Testis (tissue), 3 donors: ENCODE results near the gene CALD1. TPM values are rescaled to one million over a fixed set of nuclear protein-coding genes. Genes with fewer than 3 reads are reported as not detected.

Experiments used
- DNase-seq: peaks from one replicate; pipeline ENCODE4 v3.0.0-alpha.2; 2019
- H3K27ac ChIP-seq, 2 donors: fragments of 200-600 bp; sonication (generic); one replicate each; pipeline ENCODE4 v1.5.1; 2019
- H3K27me3 ChIP-seq: fragments of 200-600 bp; sonication (generic); one replicate; pipeline ENCODE4 v1.5.1; 2019
- H3K36me3 ChIP-seq: fragments of 200-600 bp; sonication (generic); one replicate; pipeline ENCODE4 v1.5.1; 2017; ENCODE audit warnings: low read depth; ENCODE audit errors: missing control alignments
- H3K4me1 ChIP-seq: fragments of 200-600 bp; sonication (generic); one replicate; pipeline ENCODE4 v1.5.1; 2019
- H3K4me3 ChIP-seq, 2 donors: fragments of 200-600 bp; sonication (generic); one replicate each; pipeline ENCODE4 v1.5.1; 2017 to 2019
- H3K9me3 ChIP-seq: fragments of 200-600 bp; sonication (generic); one replicate; pipeline ENCODE4 v1.5.1; 2017
- CTCF ChIP-seq, 3 experiments: fragments of 450-650 bp in 2 of 3; fragments of 200-600 bp in 1 of 3; sonication (generic) in 1 of 3; IDR thresholded peaks; one replicate each; pipeline ENCODE4 v1.5.1; 2016 to 2019; ENCODE audit warnings: antibody characterized with exemption in 3 of 3, mild to moderate bottlenecking in 2 of 3, moderate library complexity in 1 of 3
- POLR2A ChIP-seq: fragments of 450-650 bp; IDR thresholded peaks from one replicate; pipeline ENCODE4 v1.6.1; 2017; ENCODE audit warnings: antibody characterized with exemption, mild to moderate bottlenecking, moderate library complexity
- WGBS, 2 donors: methylation state at CpG; one replicate each; pipeline ENCODE4 v1.1.5; 2018; 5-methylcytosine and 5-hydroxymethylcytosine counted together
- intact Hi-C: fragments of 100-400 bp; cut with DNase I; formaldehyde crosslinking; loops from one replicate; pipeline ENCODE4 v1.15.1; 2023; ENCODE audit warnings: low total_unique reads
- polyA plus RNA-seq: library from polyadenylated mRNA; stranded (reverse); fragments of 350-450 nt; fragmentation: Illumina TruSeq; extraction: RNeasy Lipid Tissue Mini Kit (QIAGEN cat#74804); gene quantifications from one replicate; pipeline ENCODE4 v1.2.3, GENCODE V29; 2014; ENCODE audit warnings: low read depth, low replicate concordance; ENCODE audit not compliant: insufficient read depth
- total RNA-seq, 2 donors: library from RNA; depleted of rRNA; stranded (reverse); fragments of >200 nt; gene quantifications; one replicate each; pipeline ENCODE4 v1.2.3, GENCODE V29; 2016

CALD1 gene
- total and polyA plus RNA-seq, 3 donors from 2014 or later: 103 to 153 (median 135) TPM

DNA sequence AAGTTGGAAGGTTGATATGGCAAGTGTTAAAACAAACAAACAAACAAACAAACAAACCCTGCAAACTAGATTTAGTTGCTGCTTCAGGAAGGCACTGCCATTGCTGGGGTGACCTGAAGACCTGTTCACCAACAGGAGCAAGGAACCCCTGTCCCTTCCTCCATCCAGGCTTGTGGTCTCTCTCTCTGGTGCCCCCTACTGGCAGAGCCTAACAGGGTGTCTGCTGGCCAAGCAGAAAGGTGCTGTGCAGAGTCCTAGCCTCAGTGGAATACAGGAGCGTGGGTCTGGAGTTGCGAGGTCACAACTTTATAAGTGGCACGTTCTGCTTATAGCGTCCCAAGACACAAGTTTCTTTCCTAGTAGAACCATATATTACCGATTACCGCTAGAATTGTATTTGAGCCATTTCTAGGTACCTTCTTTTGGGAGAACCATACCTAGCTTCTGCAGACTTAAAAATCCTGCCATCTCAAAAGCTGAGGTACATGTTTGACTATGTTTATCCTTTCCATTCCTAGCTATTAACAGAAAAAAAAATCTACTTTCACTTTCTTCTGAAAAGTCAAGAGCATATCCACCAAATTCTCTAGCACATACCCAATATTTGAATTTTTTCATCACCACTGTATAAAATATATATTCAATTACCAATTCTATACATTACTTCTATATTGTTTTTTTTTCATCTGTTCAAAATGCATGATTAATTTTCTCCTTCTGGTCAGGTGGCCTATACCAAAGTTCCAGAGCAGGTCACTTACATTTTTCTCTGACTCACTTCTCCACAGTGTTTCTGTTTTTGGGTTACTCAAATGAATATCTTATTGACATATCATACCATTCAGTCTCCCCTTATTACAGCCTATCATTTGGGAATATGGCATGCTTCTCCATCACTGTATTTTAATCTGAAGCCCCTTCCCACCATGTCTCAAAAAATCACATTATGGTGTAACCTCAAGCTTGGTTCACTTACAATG, 29.1 kb upstream of the CALD1 start:
- intact Hi-C loops: no loop called here
- Histone ChIP-seq H3K9me3 (no peaks in the 10 kb centered on the region), H3K27ac (no peak overlapping the region), H3K27me3 (no peaks in the 10 kb centered on the region), H3K36me3 (no peaks in the 10 kb centered on the region), H3K4me3 (no peak overlapping the region), H3K4me1 (no peaks in the 10 kb centered on the region)
- TF ChIP-seq POLR2A (no peak), CTCF (IDR thresholded peaks at IDR 0.05) (peak; percentile 47 to 69 (median 63))
- 59 to 77% methylated on average over 6 of the region's 6 CpGs for WGBS, 2 donors
- DNase-seq: peak; percentile 78

- Histone ChIP-seq H3K4me1 (no peaks in the 10 kb centered on the region), H3K27me3 (no peaks in the 10 kb centered on the region), H3K4me3 (no peak overlapping the region), H3K36me3 (no peaks in the 10 kb centered on the region), H3K9me3 (no peaks in the 10 kb centered on the region), H3K27ac (no peak overlapping the region)
- no peak for TF ChIP-seq CTCF (IDR thresholded peaks at IDR 0.05)
- no peak for TF ChIP-seq POLR2A
- no peak for DNase-seq
- intact Hi-C loops: no loop called here
- 87 to 90% methylated on average over 6 of the region's 6 CpGs for WGBS, 2 donors
These were observed 27.3 kb upstream of the CALD1 start for GRCh38 chr7:134752006-134752760.

DNA sequence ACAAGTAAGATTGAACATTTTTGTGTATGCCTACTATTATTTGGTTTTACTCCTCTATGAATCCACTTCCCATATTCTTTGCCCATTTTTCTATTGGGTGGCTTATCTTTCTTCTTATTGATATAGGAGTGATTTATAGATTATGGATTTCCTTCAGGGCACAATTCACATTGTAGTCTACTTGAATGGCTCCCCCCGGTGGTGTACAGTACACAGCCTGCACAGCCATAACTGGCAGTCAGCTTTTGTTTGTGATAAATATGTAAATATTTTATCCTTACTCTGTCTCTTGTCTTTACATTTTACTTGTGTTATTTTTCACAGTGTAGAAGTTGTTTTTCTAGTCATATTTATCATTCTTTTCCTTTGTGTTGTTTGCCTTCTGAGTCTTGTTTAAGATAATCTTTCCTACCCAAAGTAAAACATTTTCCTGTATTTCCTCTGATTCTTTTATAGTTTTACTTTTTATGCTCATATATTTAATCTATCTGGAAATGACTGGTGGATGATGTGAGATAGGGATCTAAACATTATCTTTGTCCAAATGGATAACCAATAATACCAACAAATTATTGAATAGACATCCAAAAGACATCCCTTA, 23.9 kb upstream of the CALD1 start:
- intact Hi-C loops: no loop called here
- TF ChIP-seq CTCF (IDR thresholded peaks at IDR 0.05) (peak; percentile 36 to 60 (median 39)), POLR2A (no peak)
- H3K27me3 ChIP-seq: no peaks in the 10 kb centered on the region
- no peak overlapping the region for H3K4me3 ChIP-seq
- H3K36me3 ChIP-seq: no peaks in the 10 kb centered on the region
- H3K9me3 ChIP-seq: no peaks in the 10 kb centered on the region
- no peak overlapping the region for H3K27ac ChIP-seq
- H3K4me1 ChIP-seq: no peaks in the 10 kb centered on the region
- DNase-seq: peak; percentile 60
- WGBS, 2 donors: 69 to 71% methylated on average over 1 of the region's 1 CpG

- WGBS, 2 donors: 94 to 97% methylated on average over 3 of the region's 3 CpGs
- no peaks in the 10 kb centered on the region for H3K27me3 ChIP-seq
- no peak overlapping the region for H3K27ac ChIP-seq
- no peak overlapping the region for H3K4me3 ChIP-seq
- TF ChIP-seq POLR2A (no peak), CTCF (IDR thresholded peaks at IDR 0.05) (no peak)
- H3K4me1 ChIP-seq: no peaks in the 10 kb centered on the region
- no peaks in the 10 kb centered on the region for H3K36me3 ChIP-seq
- intact Hi-C loops: no loop called here
- DNase-seq: no peak
- no peaks in the 10 kb centered on the region for H3K9me3 ChIP-seq
These were observed 21.5 kb upstream of the CALD1 start for GRCh38 chr7:134757938-134758337.
